SKM-1 (cell line): ENCODE results near the gene TRAPPC10.
A peak's percentile ranks its signal among the peaks of the same experiment; 100 is the strongest.

Experiments
- DNase-seq: peaks from one replicate; lab custom pipeline; 2025; ENCODE audit not compliant: unreplicated experiment; lab: John Stamatoyannopoulos, UW

TRAPPC10 gene

GRCh38 chr21:43997766-43998742 is 14.1 kb upstream of the TRAPPC10 start:
- no peak for DNase-seq

- no peak for DNase-seq
These were observed 11.7 kb upstream of the TRAPPC10 start for GRCh38 chr21:44000360-44000759.

GRCh38 chr21:44002511-44002910 is 9.6 kb upstream of the TRAPPC10 start:
- no peak for DNase-seq

- DNase-seq, result no peak
These were observed 8.7 kb upstream of the TRAPPC10 start for GRCh38 chr21:44003307-44003966.

- DNase-seq, result no peak
These were observed 7.0 kb upstream of the TRAPPC10 start for GRCh38 chr21:44005071-44005470.

GRCh38 chr21:44005593-44005992 is 6.5 kb upstream of the TRAPPC10 start:
- DNase-seq, result no peak

- no peak for DNase-seq
These were observed 6.0 kb upstream of the TRAPPC10 start for GRCh38 chr21:44006017-44006619.

GRCh38 chr21:44006656-44007055 is 5.5 kb upstream of the TRAPPC10 start:
- DNase-seq, result no peak

GRCh38 chr21:44010429-44010828 is 1.7 kb upstream of the TRAPPC10 start:
- peak; percentile 18 for DNase-seq

- DNase-seq, result no peak
These were observed 986 bp upstream of the TRAPPC10 start for GRCh38 chr21:44011123-44011522.

GRCh38 chr21:44012474-44013379 is 618 bp downstream of the TRAPPC10 start:
- DNase-seq, result peak; percentile 47

GRCh38 chr21:44013380-44014088 is 1.4 kb downstream of the TRAPPC10 start:
- peak; percentile 26 for DNase-seq

GRCh38 chr21:44017601-44018000 is 5.5 kb downstream of the TRAPPC10 start:
- DNase-seq, result no peak

- DNase-seq, result no peak
These were observed 6.0 kb downstream of the TRAPPC10 start for GRCh38 chr21:44018127-44018526.

GRCh38 chr21:44018813-44019567 is 6.9 kb downstream of the TRAPPC10 start:
- DNase-seq, result no peak

GRCh38 chr21:44019568-44019958 is 7.5 kb downstream of the TRAPPC10 start:
- DNase-seq, result no peak

- no peak for DNase-seq
These were observed 8.4 kb downstream of the TRAPPC10 start for GRCh38 chr21:44020551-44020950.

- no peak for DNase-seq
These were observed 9.0 kb downstream of the TRAPPC10 start for GRCh38 chr21:44021064-44021463.

GRCh38 chr21:44024257-44024656 is 12.1 kb downstream of the TRAPPC10 start:
- DNase-seq, result no peak
